HG02970 (cell line): ENCODE measurements around the gene CTNNA1.

Experiments
- ATAC-seq: cut with Tn5 transposase; IDR thresholded peaks from one replicate; pipeline ENCODE4 v1.9.1; 2021; ENCODE audit warnings: mild to moderate bottlenecking, moderate library complexity, moderate number of reproducible peaks; ENCODE audit not compliant: unreplicated experiment, low FRiP score

Gene CTNNA1

GRCh38 chr5:138978581-138978980 lies 225.4 kb downstream of the CTNNA1 start:
- no peak for ATAC-seq

GRCh38 chr5:138979684-138980280 lies 226.6 kb downstream of the CTNNA1 start:
- no peak for ATAC-seq

- no peak for ATAC-seq
Observed at GRCh38 chr5:138980441-138980840, 227.2 kb downstream of the CTNNA1 start.

- ATAC-seq, result no peak
Observed at GRCh38 chr5:138981131-138981530, 227.9 kb downstream of the CTNNA1 start.

GRCh38 chr5:138981586-138981985 lies 228.4 kb downstream of the CTNNA1 start:
- ATAC-seq, result no peak

GRCh38 chr5:138983984-138984383 lies 230.8 kb downstream of the CTNNA1 start:
- no peak for ATAC-seq
